HFFc6 (cell line): ENCODE data around the gene ZNF227. TPM values are rescaled to one million over a fixed set of nuclear protein-coding genes. Genes with fewer than 3 reads are reported as not detected.
"Not testable (repeated sequence)": the region's sequence is repeated elsewhere in the genome, so short reads cannot be mapped to it uniquely, and the experiment has no call there.

Experiments used
- DNase-seq: peaks from one replicate; pipeline ENCODE4 v3.0.0-alpha.2; 2018
- H3K27ac Mint-ChIP-seq: 2 replicates; pipeline ENCODE4 v1.8.0; 2020; ENCODE audit warnings: mild to moderate bottlenecking, mixed read lengths
- H3K27me3 Mint-ChIP-seq: 2 replicates; pipeline ENCODE4 v1.8.0; 2021; ENCODE audit warnings: mild to moderate bottlenecking, moderate library complexity, mixed read lengths; ENCODE audit not compliant: insufficient read depth
- H3K36me3 Mint-ChIP-seq: 2 replicates; pipeline ENCODE4 v1.8.0; 2021; ENCODE audit warnings: low read depth, mixed read lengths
- H3K4me1 Mint-ChIP-seq: 2 replicates; pipeline ENCODE4 v1.8.0; 2020; ENCODE audit warnings: low read depth, mixed read lengths
- H3K4me3 Mint-ChIP-seq: 2 replicates; pipeline ENCODE4 v1.8.0; 2020; ENCODE audit warnings: mild to moderate bottlenecking, moderate library complexity, mixed read lengths
- H3K9me3 Mint-ChIP-seq: 2 replicates; pipeline ENCODE4 v1.8.0; 2020; ENCODE audit warnings: mild to moderate bottlenecking, mixed read lengths
- total RNA-seq, 6 experiments: library from RNA; stranded (reverse); fragmentation: NEBNext Ultra II Directional; extraction: Animal tissue kit (Norgen Biotek cat#: 25700); gene quantifications; 2 replicates in 1 of 6; 3 replicates in 5 of 6; pipeline ENCODE4 v1.2.3, GENCODE V29; 2021
- TF ChIP-seq, protein P1 (sequence below): fragments of 200-600 bp; sonication (generic); IDR thresholded peaks from 2 replicates; pipeline ENCODE4 v1.5.0; 2021; ENCODE audit warnings: antibody characterized with exemption, mild to moderate bottlenecking

ZNF227 gene
- total RNA-seq, 6 experiments from 2014 or later: 11.6 to 13.4 (median 12.9) TPM

DNA sequence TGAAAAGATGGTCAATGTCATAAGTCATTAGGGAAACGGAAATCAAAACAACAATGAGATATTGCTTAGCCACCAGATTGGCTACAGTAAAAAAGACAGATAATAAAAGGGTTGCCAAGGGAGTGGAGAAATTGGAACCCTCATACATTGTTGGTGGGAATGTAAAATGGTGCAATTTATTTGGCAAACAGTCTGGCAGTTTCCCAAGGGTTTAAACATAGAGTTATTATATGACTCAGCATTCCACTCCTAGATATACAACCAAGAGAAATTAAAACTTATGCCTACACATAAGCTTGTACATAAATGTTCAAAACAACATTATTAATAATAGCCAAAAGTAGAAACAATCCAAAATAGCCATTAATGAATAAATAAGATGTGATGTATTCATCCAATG lies 9.9 kb upstream of the ZNF227 start:
- H3K4me1 Mint-ChIP-seq: peaks cover 15% of the 10 kb centered on the region
- peak; percentile 25 for DNase-seq
- no peaks in the 10 kb centered on the region; the same call in 1 of the 2 replicates for H3K9me3 Mint-ChIP-seq
- no peak overlapping the region for H3K27ac Mint-ChIP-seq
- H3K4me3 Mint-ChIP-seq: no peak overlapping the region
- peaks cover 4% of the 10 kb centered on the region; the same call in 1 of the 2 replicates for H3K36me3 Mint-ChIP-seq
- no peaks in the 10 kb centered on the region; the same call in 1 of the 2 replicates for H3K27me3 Mint-ChIP-seq
- TF ChIP-seq, protein P1, sequence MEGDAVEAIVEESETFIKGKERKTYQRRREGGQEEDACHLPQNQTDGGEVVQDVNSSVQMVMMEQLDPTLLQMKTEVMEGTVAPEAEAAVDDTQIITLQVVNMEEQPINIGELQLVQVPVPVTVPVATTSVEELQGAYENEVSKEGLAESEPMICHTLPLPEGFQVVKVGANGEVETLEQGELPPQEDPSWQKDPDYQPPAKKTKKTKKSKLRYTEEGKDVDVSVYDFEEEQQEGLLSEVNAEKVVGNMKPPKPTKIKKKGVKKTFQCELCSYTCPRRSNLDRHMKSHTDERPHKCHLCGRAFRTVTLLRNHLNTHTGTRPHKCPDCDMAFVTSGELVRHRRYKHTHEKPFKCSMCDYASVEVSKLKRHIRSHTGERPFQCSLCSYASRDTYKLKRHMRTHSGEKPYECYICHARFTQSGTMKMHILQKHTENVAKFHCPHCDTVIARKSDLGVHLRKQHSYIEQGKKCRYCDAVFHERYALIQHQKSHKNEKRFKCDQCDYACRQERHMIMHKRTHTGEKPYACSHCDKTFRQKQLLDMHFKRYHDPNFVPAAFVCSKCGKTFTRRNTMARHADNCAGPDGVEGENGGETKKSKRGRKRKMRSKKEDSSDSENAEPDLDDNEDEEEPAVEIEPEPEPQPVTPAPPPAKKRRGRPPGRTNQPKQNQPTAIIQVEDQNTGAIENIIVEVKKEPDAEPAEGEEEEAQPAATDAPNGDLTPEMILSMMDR: no peak

DNA sequence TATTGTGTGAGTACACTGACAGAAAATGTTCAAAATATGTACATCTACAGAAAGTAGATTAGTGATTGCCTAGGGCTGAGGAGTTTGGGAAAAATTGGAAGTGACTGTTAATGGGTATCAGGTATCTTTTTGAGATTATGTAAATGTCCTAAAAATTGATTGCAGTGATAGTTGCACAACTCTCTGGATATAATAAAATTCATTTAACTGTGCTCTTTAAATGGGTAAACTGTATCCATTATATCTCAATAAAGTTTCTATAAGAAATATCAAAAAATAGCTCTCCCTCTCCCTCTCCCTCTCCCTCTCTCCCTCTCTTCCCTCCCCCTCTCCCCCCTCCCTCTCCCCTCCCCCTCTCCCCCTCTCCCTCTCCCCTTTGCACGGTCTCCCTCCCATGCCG lies 9.4 kb upstream of the ZNF227 start:
- TF ChIP-seq, protein P1: no peak
- DNase-seq: no peak
- Mint-ChIP-seq H3K4me1 (peaks cover 15% of the 10 kb centered on the region), H3K27me3 (no peaks in the 10 kb centered on the region; the same call in 1 of the 2 replicates), H3K9me3 (no peaks in the 10 kb centered on the region; the same call in 1 of the 2 replicates), H3K36me3 (peaks cover 4% of the 10 kb centered on the region; the same call in 1 of the 2 replicates), H3K4me3 (no peak overlapping the region), H3K27ac (no peak overlapping the region)

DNA sequence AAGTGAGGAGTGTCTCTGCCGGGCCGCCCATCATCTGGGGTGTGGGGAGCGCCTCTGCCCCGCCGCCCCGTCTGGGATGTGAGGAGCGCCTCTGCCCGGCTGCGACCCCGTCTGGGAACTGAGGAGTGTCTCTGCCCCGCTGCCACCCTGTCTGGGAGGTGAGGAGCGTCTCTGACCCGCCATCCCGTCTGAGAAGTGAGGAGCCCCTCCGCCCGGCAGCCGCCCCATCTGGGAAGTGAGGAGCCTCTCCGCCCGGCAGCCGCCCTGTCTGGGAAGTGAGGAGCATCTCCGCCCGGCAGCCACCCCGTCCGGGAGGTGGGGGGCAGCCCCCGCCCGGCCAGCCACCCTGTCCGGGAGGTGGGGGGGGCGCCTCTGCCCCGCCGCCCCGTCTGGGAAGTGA lies 8.5 kb upstream of the ZNF227 start:
- not testable (repeated sequence) for H3K36me3 Mint-ChIP-seq, DNase-seq, H3K27me3 Mint-ChIP-seq, H3K27ac Mint-ChIP-seq, H3K9me3 Mint-ChIP-seq, H3K4me3 Mint-ChIP-seq
- peaks cover 24% of the 10 kb centered on the region for H3K4me1 Mint-ChIP-seq

DNA sequence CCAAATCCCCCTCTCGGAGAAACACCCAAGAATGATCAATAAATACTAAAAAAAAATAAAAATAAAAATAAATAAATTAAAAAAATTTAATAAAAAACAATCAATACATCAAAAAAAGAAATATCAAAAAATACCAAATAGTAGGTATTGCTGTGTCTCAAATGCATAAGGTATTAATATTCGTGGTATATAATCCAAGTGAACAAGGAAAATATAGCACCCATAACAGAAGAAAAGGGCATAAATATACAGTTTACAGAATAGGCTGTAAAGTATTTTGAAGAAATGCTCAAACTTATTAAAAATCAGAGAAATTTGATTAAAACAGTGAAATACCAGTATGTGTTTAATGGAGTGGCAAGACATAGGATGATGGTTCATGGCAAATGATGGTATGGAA lies 7.6 kb upstream of the ZNF227 start:
- Mint-ChIP-seq H3K4me1 (peaks cover 25% of the 10 kb centered on the region), H3K4me3 (no peak overlapping the region), H3K9me3 (no peaks in the 10 kb centered on the region; the same call in 1 of the 2 replicates), H3K27me3 (no peaks in the 10 kb centered on the region; the same call in 1 of the 2 replicates), H3K36me3 (peaks cover 4% of the 10 kb centered on the region; the same call in 1 of the 2 replicates), H3K27ac (no peak overlapping the region)
- no peak for DNase-seq
- TF ChIP-seq, protein P1: no peak

DNA sequence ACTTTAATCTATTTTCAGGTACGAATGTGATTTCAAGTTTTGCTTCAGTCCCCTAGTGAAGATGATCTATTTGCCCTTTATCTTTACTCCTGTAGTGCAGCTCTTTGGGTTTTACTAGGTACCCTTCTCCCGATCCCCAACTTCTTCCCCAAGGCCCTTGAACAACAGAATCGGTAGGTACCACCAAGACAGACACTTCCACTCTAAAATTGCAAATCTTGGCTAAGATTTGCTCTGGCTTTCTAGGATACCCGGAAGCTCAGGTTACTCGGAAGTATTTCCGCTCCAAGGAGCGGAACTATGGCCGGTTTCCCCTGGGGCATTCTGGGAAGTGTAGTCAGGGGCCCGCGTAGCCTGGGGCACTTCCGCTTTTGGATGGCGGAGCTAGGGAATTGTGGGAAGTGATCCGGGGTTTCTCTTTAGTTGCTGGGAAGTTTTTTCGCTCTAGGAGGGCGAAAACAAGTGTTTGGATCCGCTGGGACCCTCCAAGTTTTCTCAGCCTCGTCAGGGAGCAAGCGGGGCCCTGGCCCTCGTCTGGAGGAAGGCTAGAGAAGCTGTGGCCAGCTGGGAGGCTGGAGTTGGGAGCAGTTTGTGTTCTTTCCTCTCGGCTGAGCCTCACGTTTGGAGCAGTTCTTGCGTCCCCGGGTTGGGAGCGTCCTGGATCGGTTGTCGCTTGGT lies 5.1 kb upstream of the ZNF227 start:
- peak; percentile 88 for DNase-seq
- Mint-ChIP-seq H3K27ac (peak overlapping the region; percentile 89), H3K27me3 (no peaks in the 10 kb centered on the region; the same call in 1 of the 2 replicates), H3K36me3 (peaks cover 4% of the 10 kb centered on the region; the same call in 1 of the 2 replicates), H3K4me1 (peaks cover 22% of the 10 kb centered on the region), H3K9me3 (no peaks in the 10 kb centered on the region; the same call in 1 of the 2 replicates), H3K4me3 (peak overlapping the region; percentile 94)
- TF ChIP-seq, protein P1: no peak

DNA sequence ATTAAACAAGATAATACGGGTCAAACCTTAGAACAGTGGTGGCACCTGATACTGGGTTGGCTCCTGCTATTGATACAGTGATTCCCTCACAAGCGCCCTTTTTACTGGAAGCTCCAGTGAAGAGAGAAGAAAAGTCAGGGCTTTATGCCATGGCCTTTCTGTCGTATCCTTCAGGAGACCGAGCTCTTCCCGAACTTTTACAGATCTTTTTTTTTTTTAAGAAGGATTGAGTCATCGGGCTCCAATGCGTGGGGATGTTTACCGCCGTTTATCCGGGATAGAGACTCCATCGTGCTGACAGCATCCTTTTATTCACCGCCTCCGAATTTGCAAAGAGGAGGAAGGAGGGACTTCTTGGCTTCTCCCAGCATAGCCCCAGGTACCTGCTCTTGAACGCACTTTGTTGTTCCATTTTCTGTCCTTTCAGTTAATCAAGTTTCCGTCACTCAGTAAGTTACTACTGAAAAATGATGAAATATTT lies 574 bp downstream of the ZNF227 start:
- H3K4me1 Mint-ChIP-seq: peaks cover 20% of the 10 kb centered on the region
- TF ChIP-seq, protein P1: no peak
- peak; percentile 3 for DNase-seq
- H3K36me3 Mint-ChIP-seq: peaks cover 31% of the 10 kb centered on the region
- H3K27ac Mint-ChIP-seq: peak overlapping the region; percentile 76
- peak overlapping the region; percentile 91 for H3K4me3 Mint-ChIP-seq
- H3K27me3 Mint-ChIP-seq: no peaks in the 10 kb centered on the region
- H3K9me3 Mint-ChIP-seq: no peaks in the 10 kb centered on the region

DNA sequence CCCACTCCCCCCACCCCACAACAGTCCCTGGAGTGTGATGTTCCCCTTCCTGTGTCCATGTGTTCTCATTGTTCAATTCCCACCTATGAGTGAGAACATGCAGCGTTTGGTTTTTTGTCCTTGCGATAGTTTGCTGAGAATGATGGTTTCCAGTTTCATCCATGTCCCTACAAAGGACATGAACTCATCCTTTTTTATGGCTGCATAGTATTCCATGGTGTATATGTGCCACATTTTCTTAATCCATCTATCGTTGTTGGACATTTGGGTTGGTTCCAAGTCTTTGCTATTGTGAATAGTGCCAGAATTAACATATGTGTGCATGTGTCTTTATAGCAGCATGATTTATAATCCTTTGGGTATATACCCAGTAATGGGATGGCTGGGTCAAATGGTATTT lies 7.6 kb downstream of the ZNF227 start:
- H3K36me3 Mint-ChIP-seq: peaks cover 55% of the 10 kb centered on the region
- not testable (repeated sequence) for DNase-seq, H3K4me1 Mint-ChIP-seq, H3K27me3 Mint-ChIP-seq, H3K4me3 Mint-ChIP-seq, H3K27ac Mint-ChIP-seq
- peaks cover 19% of the 10 kb centered on the region for H3K9me3 Mint-ChIP-seq

DNA sequence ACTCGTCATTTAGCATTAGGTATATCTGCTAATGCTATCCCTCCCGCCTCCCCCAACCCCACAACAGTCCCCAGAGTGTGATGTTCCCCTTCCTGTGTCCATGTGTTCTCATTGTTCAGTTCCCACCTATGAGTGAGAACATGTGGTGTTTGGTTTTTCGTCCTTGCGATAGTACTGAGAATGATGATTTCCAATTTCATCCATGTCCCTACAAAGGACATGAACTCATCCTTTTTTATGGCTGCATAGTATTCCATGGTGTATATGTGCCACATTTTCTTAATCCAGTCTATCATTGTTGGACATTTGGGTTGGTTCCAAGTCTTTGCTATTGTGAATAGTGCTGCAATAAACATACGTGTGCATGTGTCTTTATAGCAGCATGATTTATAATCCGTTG lies 8.4 kb downstream of the ZNF227 start:
- H3K27ac Mint-ChIP-seq, H3K27me3 Mint-ChIP-seq, H3K4me3 Mint-ChIP-seq, H3K4me1 Mint-ChIP-seq, DNase-seq: not testable (repeated sequence)
- Mint-ChIP-seq H3K9me3 (peaks cover 24% of the 10 kb centered on the region), H3K36me3 (peaks cover 54% of the 10 kb centered on the region)

DNA sequence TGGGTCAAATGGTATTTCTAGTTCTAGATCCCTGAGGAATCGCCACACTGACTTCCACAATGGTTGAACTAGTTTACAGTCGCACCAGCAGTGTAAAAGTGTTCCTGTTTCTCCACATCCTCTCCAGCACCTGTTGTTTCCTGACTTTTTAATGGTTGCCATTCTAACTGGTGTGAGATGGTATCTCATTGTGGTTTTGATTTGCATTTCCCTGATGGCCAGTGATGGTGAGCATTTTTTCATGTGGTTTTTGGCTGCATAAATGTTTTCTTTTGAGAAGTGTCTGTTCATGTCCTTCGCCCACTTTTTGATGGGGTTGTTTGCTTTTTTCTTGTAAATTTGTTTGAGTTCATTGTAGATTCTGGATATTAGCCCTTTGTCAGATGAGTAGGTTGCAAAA lies 9.0 kb downstream of the ZNF227 start:
- H3K27me3 Mint-ChIP-seq, H3K4me1 Mint-ChIP-seq, H3K27ac Mint-ChIP-seq, DNase-seq, H3K4me3 Mint-ChIP-seq: not testable (repeated sequence)
- Mint-ChIP-seq H3K9me3 (peaks cover 27% of the 10 kb centered on the region), H3K36me3 (peaks cover 54% of the 10 kb centered on the region)
